BLaER1 (cell line): ENCODE measurements around the gene USP32.
"Not testable (repeated sequence)": the region's sequence is repeated elsewhere in the genome, so short reads cannot be mapped to it uniquely, and the experiment has no call there.

ENCODE experiments used
- H3K27ac ChIP-seq: shearing (Covaris generic); formaldehyde crosslinking; 2 replicates; pipeline ENCODE4 v1.8.1; 2022
- H3K27me3 ChIP-seq: shearing (Covaris generic); formaldehyde crosslinking; 2 replicates; pipeline ENCODE4 v1.8.1; 2022
- H3K36me3 ChIP-seq: shearing (Covaris generic); formaldehyde crosslinking; 2 replicates; pipeline ENCODE4 v1.8.1; 2022
- H3K4me1 ChIP-seq: shearing (Covaris generic); formaldehyde crosslinking; 2 replicates; pipeline ENCODE4 v1.8.1; 2022
- H3K4me2 ChIP-seq: shearing (Covaris generic); formaldehyde crosslinking; 2 replicates; pipeline ENCODE4 v1.8.1; 2022
- H3K4me3 ChIP-seq: shearing (Covaris generic); formaldehyde crosslinking; 2 replicates; pipeline ENCODE4 v1.8.1; 2022
- H3K9ac ChIP-seq: shearing (Covaris generic); formaldehyde crosslinking; 2 replicates; pipeline ENCODE4 v1.8.1; 2022
- H3K9me3 ChIP-seq: shearing (Covaris generic); formaldehyde crosslinking; 2 replicates; pipeline ENCODE4 v1.8.1; 2022
- H4K20me1 ChIP-seq: shearing (Covaris generic); formaldehyde crosslinking; 2 replicates; pipeline ENCODE4 v1.8.1; 2022
- Cebpa-rat ChIP-seq: shearing (Covaris generic); IDR thresholded peaks from 2 replicates; pipeline ENCODE4 v1.8.1; 2022

Gene USP32

GRCh38 chr17:60193482-60193881, 198.5 kb downstream of the USP32 start:
- no peaks in the 10 kb centered on the region for H3K9me3 ChIP-seq
- no peak for TF ChIP-seq Cebpa-rat
- H3K27me3 ChIP-seq = no peaks in the 10 kb centered on the region
- no peaks in the 10 kb centered on the region for H4K20me1 ChIP-seq
- H3K36me3 ChIP-seq = peaks cover 83% of the 10 kb centered on the region
- no peak overlapping the region for H3K4me3 ChIP-seq
- H3K27ac ChIP-seq = no peak overlapping the region
- H3K9ac ChIP-seq = no peak overlapping the region
- H3K4me1 ChIP-seq = no peaks in the 10 kb centered on the region
- no peak overlapping the region for H3K4me2 ChIP-seq

GRCh38 chr17:60193032-60193431, 198.9 kb downstream of the USP32 start:
- not testable (repeated sequence) for H3K27me3 ChIP-seq, H3K4me2 ChIP-seq, H3K4me3 ChIP-seq, H3K9ac ChIP-seq, H4K20me1 ChIP-seq, H3K27ac ChIP-seq, H3K9me3 ChIP-seq, H3K4me1 ChIP-seq
- peaks cover 79% of the 10 kb centered on the region for H3K36me3 ChIP-seq

- H4K20me1 ChIP-seq = not testable (repeated sequence)
These were observed 201.9 kb downstream of the USP32 start for GRCh38 chr17:60190032-60190431.

GRCh38 chr17:60188759-60189158, 203.2 kb downstream of the USP32 start:
- no peaks in the 10 kb centered on the region for H3K9me3 ChIP-seq
- H3K27ac ChIP-seq = no peak overlapping the region
- H3K4me3 ChIP-seq = no peak overlapping the region
- no peak overlapping the region for H3K9ac ChIP-seq
- H3K4me2 ChIP-seq = no peak overlapping the region
- H3K36me3 ChIP-seq = peaks cover 65% of the 10 kb centered on the region
- no peak for TF ChIP-seq Cebpa-rat
- no peaks in the 10 kb centered on the region for H4K20me1 ChIP-seq
- H3K4me1 ChIP-seq = peaks cover 33% of the 10 kb centered on the region
- H3K27me3 ChIP-seq = no peaks in the 10 kb centered on the region

More at GRCh38 chr17:60190032-60190431, 201.9 kb downstream of the USP32 start:
- H3K4me3 ChIP-seq, H3K4me2 ChIP-seq, H3K9me3 ChIP-seq, H3K9ac ChIP-seq, H3K27ac ChIP-seq, H3K27me3 ChIP-seq: not testable (repeated sequence)
- Histone ChIP-seq H3K36me3 (peaks cover 63% of the 10 kb centered on the region), H3K4me1 (peaks cover 33% of the 10 kb centered on the region)

- peak overlapping the region; percentile 69 for H3K27ac ChIP-seq
- peak overlapping the region; percentile 61 for H3K9ac ChIP-seq
- H3K27me3 ChIP-seq, H4K20me1 ChIP-seq, H3K4me3 ChIP-seq, H3K9me3 ChIP-seq: not testable (repeated sequence)
- peak overlapping the region; percentile 81 for H3K4me2 ChIP-seq
- peaks cover 65% of the 10 kb centered on the region for H3K36me3 ChIP-seq
- H3K4me1 ChIP-seq = peaks cover 33% of the 10 kb centered on the region
These were observed 204.8 kb downstream of the USP32 start for GRCh38 chr17:60186846-60187745.

- not testable (repeated sequence) for H3K9me3 ChIP-seq, H4K20me1 ChIP-seq, H3K27me3 ChIP-seq, H3K4me3 ChIP-seq
- Histone ChIP-seq H3K36me3 (peaks cover 62% of the 10 kb centered on the region), H3K4me2 (peak overlapping the region; percentile 81), H3K27ac (peak overlapping the region; percentile 69), H3K9ac (peak overlapping the region; percentile 61), H3K4me1 (peaks cover 33% of the 10 kb centered on the region)
These were observed 205.6 kb downstream of the USP32 start for GRCh38 chr17:60186372-60186771.

GRCh38 chr17:60180380-60180779, 211.6 kb downstream of the USP32 start:
- not testable (repeated sequence) for H3K4me1 ChIP-seq, H3K27ac ChIP-seq, H4K20me1 ChIP-seq, H3K27me3 ChIP-seq, H3K9me3 ChIP-seq, H3K4me3 ChIP-seq, H3K4me2 ChIP-seq, H3K9ac ChIP-seq
- H3K36me3 ChIP-seq = peaks cover 67% of the 10 kb centered on the region

- not testable (repeated sequence) for H3K27ac ChIP-seq, H3K4me3 ChIP-seq, H3K4me1 ChIP-seq, H3K9me3 ChIP-seq, H3K9ac ChIP-seq, H3K4me2 ChIP-seq, H3K27me3 ChIP-seq, H4K20me1 ChIP-seq
- H3K36me3 ChIP-seq = peaks cover 48% of the 10 kb centered on the region
These were observed 213.8 kb downstream of the USP32 start for GRCh38 chr17:60178180-60178579.

- not testable (repeated sequence) for H3K27ac ChIP-seq, H3K9me3 ChIP-seq, H3K4me3 ChIP-seq, H3K27me3 ChIP-seq, H3K9ac ChIP-seq, H3K4me1 ChIP-seq, H3K4me2 ChIP-seq, H4K20me1 ChIP-seq
- peaks cover 37% of the 10 kb centered on the region for H3K36me3 ChIP-seq
These were observed 215.2 kb downstream of the USP32 start for GRCh38 chr17:60176763-60177162.

GRCh38 chr17:60174767-60175166, 217.2 kb downstream of the USP32 start:
- H3K9ac ChIP-seq, H3K9me3 ChIP-seq, H3K27me3 ChIP-seq, H3K4me2 ChIP-seq, H4K20me1 ChIP-seq, H3K27ac ChIP-seq, H3K4me3 ChIP-seq: not testable (repeated sequence)
- Histone ChIP-seq H3K4me1 (peaks cover 17% of the 10 kb centered on the region), H3K36me3 (peaks cover 17% of the 10 kb centered on the region)

GRCh38 chr17:60174035-60174434, 217.9 kb downstream of the USP32 start:
- TF ChIP-seq Cebpa-rat = no peak
- Histone ChIP-seq H3K4me2 (no peak overlapping the region), H4K20me1 (no peaks in the 10 kb centered on the region)

More at GRCh38 chr17:60174035-60174434, 217.9 kb downstream of the USP32 start:
- Histone ChIP-seq H3K9me3 (no peaks in the 10 kb centered on the region), H3K36me3 (peaks cover 10% of the 10 kb centered on the region), H3K27ac (no peak overlapping the region), H3K27me3 (no peaks in the 10 kb centered on the region), H3K4me3 (no peak overlapping the region), H3K4me1 (peaks cover 23% of the 10 kb centered on the region), H3K9ac (no peak overlapping the region)
